Activated CD4-positive, alpha-beta memory T cell treated with anti-CD3 and anti-CD28 coated beads, Interleukin-2, amount 10 ng/mL, durations not matched to agents 7 days and 5 days (primary cell): ENCODE measurements around the gene UBE2D2. TPM values are rescaled to one million over a fixed set of nuclear protein-coding genes. Genes with fewer than 3 reads are reported as not detected.

Experiments
- CTCF ChIA-PET: fragments of 350-600 bp; sonication (Branson Sonifier 250); formaldehyde crosslinking; loops from one replicate; lab custom pipeline; 2021; ENCODE audit warnings: antibody characterized with exemption, inconsistent platforms; lab: Charles Lee
- POLR2A ChIA-PET: fragments of 350-600 bp; sonication (Branson Sonifier 250); formaldehyde crosslinking; loops from one replicate; lab custom pipeline; 2021; ENCODE audit warnings: antibody characterized with exemption; lab: Charles Lee
- DNase-seq: peaks from one replicate; pipeline ENCODE4 v3.0.0-alpha.2; 2020
- H3K27ac Mint-ChIP-seq: one replicate; pipeline ENCODE4 v1.8.0; 2021; ENCODE audit warnings: mild to moderate bottlenecking, mixed read lengths
- H3K27me3 Mint-ChIP-seq: one replicate; pipeline ENCODE4 v1.8.0; 2021; ENCODE audit warnings: mixed read lengths
- H3K36me3 Mint-ChIP-seq: one replicate; pipeline ENCODE4 v1.8.0; 2021; ENCODE audit warnings: low read depth, mixed read lengths
- H3K4me1 Mint-ChIP-seq: one replicate; pipeline ENCODE4 v1.8.0; 2021; ENCODE audit warnings: mixed read lengths
- H3K4me3 Mint-ChIP-seq: one replicate; pipeline ENCODE4 v1.8.0; 2021; ENCODE audit warnings: mild to moderate bottlenecking, mixed read lengths
- H3K9me3 Mint-ChIP-seq: one replicate; pipeline ENCODE4 v1.8.0; 2021; ENCODE audit warnings: mixed read lengths
- total RNA-seq, 2 experiments: library from RNA; stranded (reverse); gene quantifications; one replicate each; pipeline ENCODE4 v1.2.3, GENCODE V29; 2021

The UBE2D2 gene
- total RNA-seq, 2 experiments from 2014 or later, result 241 to 244 TPM

- ChIA-PET POLR2A (interaction anchor here (2.1 kb wide), 1 partner anchor 17 kb away, joined by 5 read pairs; no protein-coding TSS in a partner anchor), CTCF (no interaction called here)
- Mint-ChIP-seq H3K4me3 (no peak overlapping the region), H3K9me3 (no peaks in the 10 kb centered on the region), H3K4me1 (peaks cover 2% of the 10 kb centered on the region), H3K27me3 (no peaks in the 10 kb centered on the region), H3K27ac (no peak overlapping the region), H3K36me3 (no peaks in the 10 kb centered on the region)
- no peak for DNase-seq
Observed at GRCh38 chr5:139660923-139661814, 100.0 kb downstream of the UBE2D2 start.

GRCh38 chr5:139662617-139663016, 101.5 kb downstream of the UBE2D2 start:
- no peaks in the 10 kb centered on the region for H3K9me3 Mint-ChIP-seq
- ChIA-PET CTCF (no interaction called here), POLR2A (no interaction called here)
- H3K4me3 Mint-ChIP-seq, result no peak overlapping the region
- no peaks in the 10 kb centered on the region for H3K27me3 Mint-ChIP-seq
- no peaks in the 10 kb centered on the region for H3K36me3 Mint-ChIP-seq
- H3K4me1 Mint-ChIP-seq, result peaks cover 13% of the 10 kb centered on the region
- no peak overlapping the region for H3K27ac Mint-ChIP-seq
- no peak for DNase-seq

GRCh38 chr5:139663207-139664085, 102.3 kb downstream of the UBE2D2 start:
- ChIA-PET POLR2A (no interaction called here), CTCF (no interaction called here)
- no peaks in the 10 kb centered on the region for H3K27me3 Mint-ChIP-seq
- no peaks in the 10 kb centered on the region for H3K36me3 Mint-ChIP-seq
- H3K4me1 Mint-ChIP-seq, result peaks cover 18% of the 10 kb centered on the region
- DNase-seq, result no peak
- H3K27ac Mint-ChIP-seq, result no peak overlapping the region
- no peak overlapping the region for H3K4me3 Mint-ChIP-seq
- no peaks in the 10 kb centered on the region for H3K9me3 Mint-ChIP-seq

- Mint-ChIP-seq H3K36me3 (no peaks in the 10 kb centered on the region), H3K27me3 (no peaks in the 10 kb centered on the region), H3K9me3 (no peaks in the 10 kb centered on the region), H3K27ac (no peak overlapping the region), H3K4me1 (peaks cover 24% of the 10 kb centered on the region), H3K4me3 (no peak overlapping the region)
- CTCF ChIA-PET, result interaction anchor here (0.6 kb wide), 1 partner anchor 141 kb away, joined by 5 read pairs; no protein-coding TSS in a partner anchor
- POLR2A ChIA-PET, result no interaction called here
- no peak for DNase-seq
Observed at GRCh38 chr5:139664086-139664693, 103.1 kb downstream of the UBE2D2 start.

GRCh38 chr5:139664727-139665351, 103.7 kb downstream of the UBE2D2 start:
- Mint-ChIP-seq H3K9me3 (no peaks in the 10 kb centered on the region), H3K27me3 (peaks cover 3% of the 10 kb centered on the region), H3K4me1 (peaks cover 29% of the 10 kb centered on the region), H3K27ac (no peak overlapping the region), H3K36me3 (no peaks in the 10 kb centered on the region), H3K4me3 (no peak overlapping the region)
- CTCF ChIA-PET, result interaction anchor here (0.6 kb wide), 1 partner anchor 142 kb away, joined by 5 read pairs; no protein-coding TSS in a partner anchor
- POLR2A ChIA-PET, result no interaction called here
- DNase-seq, result no peak

GRCh38 chr5:139665626-139666025, 104.5 kb downstream of the UBE2D2 start:
- H3K4me1 Mint-ChIP-seq, result peaks cover 36% of the 10 kb centered on the region
- H3K4me3 Mint-ChIP-seq, result no peak overlapping the region
- peaks cover 6% of the 10 kb centered on the region for H3K27me3 Mint-ChIP-seq
- no peaks in the 10 kb centered on the region for H3K9me3 Mint-ChIP-seq
- H3K27ac Mint-ChIP-seq, result no peak overlapping the region
- ChIA-PET CTCF (interaction anchor here (1.7 to 2.7 kb wide), 2 partner anchors 11 to 101 kb away, joined by 4 to 13 read pairs; no protein-coding TSS in a partner anchor), POLR2A (no interaction called here)
- H3K36me3 Mint-ChIP-seq, result no peaks in the 10 kb centered on the region
- no peak for DNase-seq

- ChIA-PET POLR2A (interaction anchor here (0.5 to 2.5 kb wide), 4 partner anchors 9 to 99 kb away, joined by 3 to 8 read pairs (median 4); no protein-coding TSS in a partner anchor), CTCF (interaction anchor here (1.2 to 2.7 kb wide), 4 partner anchors 12 to 109 kb away, joined by 3 to 13 read pairs (median 4); no protein-coding TSS in a partner anchor)
- H3K4me3 Mint-ChIP-seq, result no peak overlapping the region
- DNase-seq, result no peak
- no peaks in the 10 kb centered on the region for H3K36me3 Mint-ChIP-seq
- H3K4me1 Mint-ChIP-seq, result peaks cover 36% of the 10 kb centered on the region
- H3K27me3 Mint-ChIP-seq, result peaks cover 7% of the 10 kb centered on the region
- no peaks in the 10 kb centered on the region for H3K9me3 Mint-ChIP-seq
- peak overlapping the region; percentile 19 for H3K27ac Mint-ChIP-seq
Observed at GRCh38 chr5:139666551-139666950, 105.4 kb downstream of the UBE2D2 start.

- ChIA-PET CTCF (interaction anchor here (1.1 to 2.7 kb wide), 7 partner anchors 13 to 120 kb away, joined by 3 to 13 read pairs (median 4); no protein-coding TSS in a partner anchor), POLR2A (interaction anchor here (0.5 to 2.5 kb wide), 7 partner anchors 8 to 105 kb away, joined by 3 to 8 read pairs (median 3); partner anchors contain the start of gene CXXC5)
- H3K27ac Mint-ChIP-seq, result peak overlapping the region; percentile 40
- peak overlapping the region; percentile 50 for H3K4me3 Mint-ChIP-seq
- no peaks in the 10 kb centered on the region for H3K36me3 Mint-ChIP-seq
- peaks cover 36% of the 10 kb centered on the region for H3K4me1 Mint-ChIP-seq
- DNase-seq, result peak; percentile 36
- no peaks in the 10 kb centered on the region for H3K9me3 Mint-ChIP-seq
- H3K27me3 Mint-ChIP-seq, result peaks cover 7% of the 10 kb centered on the region
Observed at GRCh38 chr5:139667001-139667729, 106.0 kb downstream of the UBE2D2 start.

GRCh38 chr5:139667730-139668063, 106.6 kb downstream of the UBE2D2 start:
- POLR2A ChIA-PET, result interaction anchor here (0.7 to 2.5 kb wide), 5 partner anchors 8 to 105 kb away, joined by 3 to 8 read pairs (median 3); partner anchors contain the start of gene CXXC5
- peak overlapping the region; percentile 40 for H3K27ac Mint-ChIP-seq

GRCh38 chr5:139668064-139668880, 107.1 kb downstream of the UBE2D2 start:
- H3K9me3 Mint-ChIP-seq, result no peaks in the 10 kb centered on the region
- peaks cover 36% of the 10 kb centered on the region for H3K4me1 Mint-ChIP-seq
- no peaks in the 10 kb centered on the region for H3K36me3 Mint-ChIP-seq
- DNase-seq, result peak; percentile 47
- peaks cover 7% of the 10 kb centered on the region for H3K27me3 Mint-ChIP-seq
- CTCF ChIA-PET, result interaction anchor here (1.1 to 2.7 kb wide), 5 partner anchors 22 to 119 kb away, joined by 3 to 13 read pairs (median 6); no protein-coding TSS in a partner anchor
- H3K27ac Mint-ChIP-seq, result peak overlapping the region; percentile 40
- peak overlapping the region; percentile 65 for H3K4me3 Mint-ChIP-seq
- POLR2A ChIA-PET, result interaction anchor here (1.2 to 2.5 kb wide), 4 partner anchors 9 to 33 kb away, joined by 3 to 8 read pairs (median 5); partner anchors contain the start of gene CXXC5

More at GRCh38 chr5:139667730-139668063, 106.6 kb downstream of the UBE2D2 start:
- Mint-ChIP-seq H3K36me3 (no peaks in the 10 kb centered on the region), H3K4me1 (peaks cover 36% of the 10 kb centered on the region), H3K27me3 (peaks cover 7% of the 10 kb centered on the region), H3K9me3 (no peaks in the 10 kb centered on the region), H3K4me3 (peak overlapping the region; percentile 50)
- CTCF ChIA-PET, result interaction anchor here (1.1 to 2.7 kb wide), 6 partner anchors 23 to 120 kb away, joined by 3 to 13 read pairs (median 4); no protein-coding TSS in a partner anchor
- no peak for DNase-seq
